ENCODE data around the gene ONECUT2.

Gene ONECUT2

DNA sequence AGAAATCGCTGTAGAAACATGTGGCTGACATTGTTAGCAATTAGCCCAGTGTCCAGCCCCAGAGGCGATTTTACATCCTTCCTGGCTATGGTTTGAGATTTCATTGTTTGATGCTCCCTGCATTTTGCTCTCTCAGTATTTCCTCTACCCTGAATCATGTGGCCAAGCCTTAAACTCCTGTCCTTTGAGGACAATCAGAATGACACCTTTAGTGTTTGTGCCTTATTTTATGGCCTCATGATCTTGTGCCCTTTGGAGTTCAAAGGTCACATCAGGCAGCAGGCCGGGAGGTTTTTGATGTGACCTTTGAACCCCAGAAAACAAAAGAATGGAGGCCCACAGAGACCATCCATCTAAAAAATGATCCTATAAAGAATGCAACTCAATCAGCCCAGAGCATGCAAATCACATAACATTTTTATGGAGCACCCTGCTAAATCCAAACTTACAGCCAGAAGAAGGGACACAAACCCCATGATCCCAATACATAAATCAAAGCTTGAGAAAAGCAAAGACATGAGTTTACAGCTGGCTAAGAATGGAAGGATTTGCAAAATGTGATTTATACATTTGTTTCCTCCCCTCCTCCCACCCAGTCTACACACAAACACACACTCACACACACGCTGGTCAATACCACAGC, 98.8 kb downstream of the ONECUT2 start:
- POLR2A ChIA-PET = no interaction called here
- CTCF ChIA-PET = interaction anchor here (1.8 kb wide), 1 partner anchor 28 kb away, joined by 5 read pairs; no protein-coding TSS in a partner anchor
- no peak for DNase-seq (ENCODE audit: extremely low spot score)

DNA sequence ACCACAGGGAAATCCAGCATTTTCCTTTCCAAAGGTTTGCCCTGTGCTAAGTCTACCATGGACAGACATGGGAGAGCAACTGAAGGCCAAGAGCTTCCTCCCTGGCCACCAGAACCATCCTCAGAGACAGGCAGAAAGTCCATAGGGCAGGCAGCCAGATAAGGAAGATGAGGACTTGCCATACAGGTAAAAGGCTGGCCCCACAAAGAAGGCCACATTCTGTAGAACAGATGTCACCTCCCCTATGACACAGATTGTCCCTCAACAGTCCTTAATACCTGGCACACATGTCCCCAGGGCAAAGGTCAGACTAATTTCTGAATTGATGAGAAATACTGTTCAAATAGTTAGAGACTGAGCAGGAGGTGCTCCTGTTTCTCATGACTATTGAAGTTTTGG, 99.3 kb downstream of the ONECUT2 start:
- DNase-seq (ENCODE audit: extremely low spot score) = no peak
- ChIA-PET CTCF (no interaction called here), POLR2A (no interaction called here)
- TF ChIP-seq, protein P1, sequence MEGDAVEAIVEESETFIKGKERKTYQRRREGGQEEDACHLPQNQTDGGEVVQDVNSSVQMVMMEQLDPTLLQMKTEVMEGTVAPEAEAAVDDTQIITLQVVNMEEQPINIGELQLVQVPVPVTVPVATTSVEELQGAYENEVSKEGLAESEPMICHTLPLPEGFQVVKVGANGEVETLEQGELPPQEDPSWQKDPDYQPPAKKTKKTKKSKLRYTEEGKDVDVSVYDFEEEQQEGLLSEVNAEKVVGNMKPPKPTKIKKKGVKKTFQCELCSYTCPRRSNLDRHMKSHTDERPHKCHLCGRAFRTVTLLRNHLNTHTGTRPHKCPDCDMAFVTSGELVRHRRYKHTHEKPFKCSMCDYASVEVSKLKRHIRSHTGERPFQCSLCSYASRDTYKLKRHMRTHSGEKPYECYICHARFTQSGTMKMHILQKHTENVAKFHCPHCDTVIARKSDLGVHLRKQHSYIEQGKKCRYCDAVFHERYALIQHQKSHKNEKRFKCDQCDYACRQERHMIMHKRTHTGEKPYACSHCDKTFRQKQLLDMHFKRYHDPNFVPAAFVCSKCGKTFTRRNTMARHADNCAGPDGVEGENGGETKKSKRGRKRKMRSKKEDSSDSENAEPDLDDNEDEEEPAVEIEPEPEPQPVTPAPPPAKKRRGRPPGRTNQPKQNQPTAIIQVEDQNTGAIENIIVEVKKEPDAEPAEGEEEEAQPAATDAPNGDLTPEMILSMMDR (IDR thresholded peaks at IDR 0.05; ENCODE audit: control extremely low read depth, extremely low read depth, low read depth, missing control alignments) = no peak

More for the DNA sequence above, 98.8 kb downstream of the ONECUT2 start:
- TF ChIP-seq, protein P1 (IDR thresholded peaks at IDR 0.05; ENCODE audit: control extremely low read depth, extremely low read depth, low read depth, missing control alignments) = no peak

DNA sequence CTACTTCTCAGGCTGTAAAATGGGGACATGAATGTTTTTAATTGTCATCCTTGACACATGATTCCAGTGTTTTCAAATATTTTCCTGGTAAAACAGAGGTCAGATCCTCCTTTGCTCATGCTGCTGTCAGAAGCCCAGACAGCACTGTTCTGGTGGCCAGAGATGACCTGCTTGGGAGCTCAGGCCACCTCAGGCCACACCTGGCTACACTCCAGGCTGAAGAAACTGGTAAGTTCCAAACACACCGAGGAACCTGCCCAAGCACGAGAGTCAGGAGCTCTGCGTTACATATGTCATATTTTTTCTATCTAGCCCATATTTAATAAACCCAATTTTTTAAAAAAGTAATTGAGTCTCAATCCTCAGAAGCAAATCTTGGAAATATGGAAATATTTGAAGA, 103.4 kb downstream of the ONECUT2 start:
- TF ChIP-seq, protein P1 (IDR thresholded peaks at IDR 0.05; ENCODE audit: control extremely low read depth, extremely low read depth, low read depth, missing control alignments) = no peak
- CTCF ChIA-PET = interaction anchor here (1.6 kb wide), 1 partner anchor 24 kb away, joined by 4 read pairs; no protein-coding TSS in a partner anchor
- DNase-seq (ENCODE audit: extremely low spot score) = no peak
- POLR2A ChIA-PET = no interaction called here

DNA sequence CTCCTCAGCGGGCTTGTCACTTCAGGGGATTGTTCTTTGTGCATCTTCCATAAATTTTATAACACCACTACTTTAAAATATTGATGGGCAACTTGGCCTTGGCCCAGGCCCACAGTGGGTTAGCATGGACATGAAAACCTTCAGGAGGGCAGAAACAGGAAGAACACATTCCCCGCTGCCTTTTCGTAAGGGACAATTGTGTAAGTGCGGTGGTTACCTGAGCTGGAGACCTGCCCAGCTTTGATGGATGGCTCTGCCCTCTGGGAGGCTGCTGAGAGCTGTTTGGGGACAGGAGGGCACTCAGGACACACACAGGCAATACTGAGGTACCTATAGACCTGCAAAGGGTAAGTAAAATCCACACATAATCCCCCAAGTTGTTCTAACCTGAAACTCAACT, 104.5 kb downstream of the ONECUT2 start:
- no peak for DNase-seq (ENCODE audit: extremely low spot score)
- ChIA-PET CTCF (no interaction called here), POLR2A (no interaction called here)
- TF ChIP-seq, protein P1 (IDR thresholded peaks at IDR 0.05; ENCODE audit: control extremely low read depth, extremely low read depth, low read depth, missing control alignments) = no peak

Data from GM10248 (cell line).